HCT116 (cell line): ENCODE data around the gene GSDMA. TPM values are rescaled to one million over a fixed set of nuclear protein-coding genes. Genes with fewer than 3 reads are reported as not detected.

ENCODE experiments used
- ATAC-seq: fragments of 200-7000 bp; cut with Tn5 transposase; 2 replicates; pipeline ENCODE4 v1.9.1; 2020; ENCODE audit warnings: mild to moderate bottlenecking, moderate library complexity
- BruUV-seq: library from RNA; stranded (reverse); fragments of 400-500 nt; replicated peaks from 2 replicates; lab custom pipeline; 2021; lab: Mats Ljungman, UMichigan
- CTCF ChIA-PET: fragments of 300-600 bp; sonication (Branson Sonifier 250); formaldehyde crosslinking; loops from one replicate; lab custom pipeline; 2021; ENCODE audit warnings: antibody characterized with exemption; lab: Charles Lee
- POLR2A ChIA-PET: fragments of 300-600, 350-600 bp; sonication (Branson Sonifier 250); formaldehyde crosslinking; loops from one replicate; lab custom pipeline; 2021; ENCODE audit warnings: antibody characterized with exemption; lab: Charles Lee
- RAD21 ChIA-PET, 2 experiments: fragments of 300-600 bp; sonication (Branson Sonifier 250); formaldehyde crosslinking; loops; one replicate each; lab custom pipeline; 2023; ENCODE audit warnings: low total read pairs in 2 of 2; ENCODE audit not compliant: uncharacterized antibody in 2 of 2, unreplicated experiment in 2 of 2, low non-redundant PET in 1 of 2; lab: Charles Lee
- DNase-seq: peaks from one replicate; pipeline ENCODE4 v3.0.0-alpha.2; 2010; ENCODE audit warnings: low read depth, low spot score
- H2AFZ ChIP-seq: fragments of 200-600 bp; shearing (Covaris generic), sonication (generic); 2 replicates; pipeline ENCODE4 v1.6.1; 2017; ENCODE audit warnings: low read depth, mixed run types, mixed read lengths, antibody characterized with exemption, low read length; ENCODE audit not compliant: poor library complexity, severe bottlenecking
- H3K27ac ChIP-seq: 2 replicates; pipeline ENCODE4 v1.5.1; 2012; ENCODE audit warnings: low read depth, low read length
- H3K27me3 ChIP-seq: fragments of 200-600 bp; sonication (generic); 2 replicates; pipeline ENCODE4 v1.6.1; 2016; ENCODE audit warnings: mixed run types, low read length, mixed read lengths; ENCODE audit not compliant: insufficient read depth
- H3K36me3 ChIP-seq, 2 experiments: fragments of 200-500 bp in 1 of 2; fragments of 200-600 bp in 1 of 2; sonication (Bioruptor generic) in 1 of 2; sonication (generic) in 1 of 2; 2 replicates each; pipeline versions ENCODE4 v1.5.1 to v1.6.1; 2014 to 2016; ENCODE audit warnings: low read length in 2 of 2, inconsistent platforms in 1 of 2, mixed read lengths in 1 of 2, mixed run types in 1 of 2; ENCODE audit not compliant: insufficient read depth in 2 of 2, control insufficient read depth in 1 of 2
- H3K4me1 ChIP-seq, 2 experiments: fragments of 200-600 bp in 1 of 2; sonication (generic) in 1 of 2; 2 replicates each; pipeline versions ENCODE4 v1.5.1 to v1.6.1; 2012 to 2017; ENCODE audit warnings: low read length in 2 of 2, inconsistent platforms in 1 of 2, mild to moderate bottlenecking in 1 of 2, mixed read lengths in 1 of 2, mixed run types in 1 of 2, moderate library complexity in 1 of 2; ENCODE audit not compliant: insufficient read depth in 2 of 2, control insufficient read depth in 1 of 2
- H3K4me2 ChIP-seq: fragments of 200-600 bp; sonication (generic); 2 replicates; pipeline ENCODE4 v1.6.1; 2017; ENCODE audit warnings: mixed run types, low read length, mixed read lengths
- H3K4me3 ChIP-seq, 2 experiments: fragments of 200-600 bp in 1 of 2; sonication (generic) in 1 of 2; replicated peaks in 1 of 2; 2 replicates each; pipeline ENCODE4 v1.5.1; 2011 to 2016; ENCODE audit warnings: low read length in 2 of 2, control low read depth in 1 of 2, low read depth in 1 of 2, mild to moderate bottlenecking in 1 of 2, mixed read lengths in 1 of 2, mixed run types in 1 of 2
- H3K79me2 ChIP-seq: fragments of 200-600 bp; sonication (generic); 2 replicates; pipeline ENCODE4 v1.6.1; 2017; ENCODE audit warnings: mild to moderate bottlenecking, mixed run types, low read length, moderate library complexity, mixed read lengths; ENCODE audit not compliant: insufficient read depth
- H3K9ac ChIP-seq: fragments of 200-600 bp; sonication (generic); 2 replicates; pipeline ENCODE4 v1.6.1; 2016; ENCODE audit warnings: low read length, mixed read lengths
- H3K9me2 ChIP-seq: fragments of 200-600 bp; sonication (generic), shearing (Covaris generic); 2 replicates; pipeline ENCODE4 v1.6.1; 2017; ENCODE audit warnings: mixed run types, mild to moderate bottlenecking, moderate library complexity; ENCODE audit not compliant: insufficient read depth
- H3K9me3 ChIP-seq, 2 experiments: fragments of 200-500 bp in 1 of 2; fragments of 200-600 bp in 1 of 2; sonication (Bioruptor generic) in 1 of 2; sonication (generic) in 1 of 2; 2 replicates each; pipeline ENCODE4 v1.6.1; 2014 to 2017; ENCODE audit warnings: low read length in 2 of 2, mixed read lengths in 2 of 2, inconsistent platforms in 1 of 2, low read depth in 1 of 2, mild to moderate bottlenecking in 1 of 2, mixed run types in 1 of 2, moderate library complexity in 1 of 2; ENCODE audit not compliant: control insufficient read depth in 1 of 2, insufficient read depth in 1 of 2
- H4K20me1 ChIP-seq: fragments of 200-600 bp; sonication (generic), shearing (Covaris generic); 2 replicates; pipeline ENCODE4 v1.6.1; 2017; ENCODE audit warnings: mixed run types, mild to moderate bottlenecking, moderate library complexity; ENCODE audit not compliant: insufficient read depth
- CTCF ChIP-seq, 3 experiments: fragments of 200-600 bp in 1 of 3; sonication (generic) in 1 of 3; IDR thresholded peaks in 2 of 3; conservative IDR thresholded peaks in 1 of 3; 2 replicates each; pipeline ENCODE4 v1.5.1; 2012 to 2017; ENCODE audit warnings: low read depth in 2 of 3, low read length in 2 of 3, antibody characterized with exemption in 1 of 3, borderline replicate concordance in 1 of 3, control low read depth in 1 of 3, mild to moderate bottlenecking in 1 of 3, mixed read lengths in 1 of 3, mixed run types in 1 of 3, moderate library complexity in 1 of 3; ENCODE audit not compliant: insufficient read depth in 1 of 3
- EGR1 ChIP-seq: IDR thresholded peaks from 2 replicates; pipeline ENCODE4 v1.6.1; 2012; ENCODE audit warnings: low read depth
- ELF1 ChIP-seq: IDR thresholded peaks from 2 replicates; pipeline ENCODE4 v1.6.1; 2012; ENCODE audit warnings: low read depth, borderline replicate concordance
- RAD21 ChIP-seq: IDR thresholded peaks from 2 replicates; pipeline ENCODE4 v1.6.1; 2012; ENCODE audit warnings: low read depth, mild to moderate bottlenecking
- TCF7L2 ChIP-seq: IDR thresholded peaks from 2 replicates; pipeline ENCODE4 v1.7.0; 2011; ENCODE audit warnings: borderline replicate concordance, inconsistent platforms; ENCODE audit not compliant: insufficient read depth, insufficient read length; ENCODE audit errors: extremely low read depth
- intact Hi-C: fragments of 100-400 bp; cut with micrococcal nuclease; formaldehyde crosslinking; loops from 2 replicates; pipeline ENCODE4 v1.10.0; 2022
- total RNA-seq: library from RNA; stranded (reverse); gene quantifications from one replicate; pipeline ENCODE4 v1.2.1, GENCODE V29; 2021; ENCODE audit not compliant: unreplicated experiment

Gene GSDMA
- total RNA-seq, 1 experiment from 2014 or later: not detected

- peaks cover 2 to 20% of the 10 kb centered on the region in 2 experiments; a peak in 2 of 4 replicates for H3K4me1 ChIP-seq
- ChIA-PET CTCF (interaction anchor here (1.0 to 2.0 kb wide), 4 partner anchors 9 to 49 kb away, joined by 3 to 5 read pairs (median 4); partner anchors contain the start of gene MED24), RAD21 (no interaction called here), POLR2A (no interaction called here)
- H3K9me2 ChIP-seq: no peaks in the 10 kb centered on the region
- peaks cover 14 to 44% of the 10 kb centered on the region in 2 experiments; a peak in 3 of 4 replicates for H3K36me3 ChIP-seq
- H3K4me2 ChIP-seq: no peak overlapping the region
- TF ChIP-seq ELF1 (no peak), TCF7L2 (peak; percentile 53)
- intact Hi-C loops: loop anchor here (5.0 kb wide), 1 partner anchor 61 kb away; no protein-coding TSS in a partner anchor
- H3K4me3 ChIP-seq: no peak overlapping the region
- no peak for DNase-seq
- no peaks in the 10 kb centered on the region for H3K27me3 ChIP-seq
- peak overlapping the region; percentile 13; the same call in 1 of the 2 replicates for H3K27ac ChIP-seq
- no TSS peak for BruUV-seq
- H4K20me1 ChIP-seq: no peaks in the 10 kb centered on the region
- H3K9ac ChIP-seq: no peak overlapping the region
- ATAC-seq: no peak
- no peaks in the 10 kb centered on the region for H3K79me2 ChIP-seq
- no peak overlapping the region for H2AFZ ChIP-seq
- no peaks in the 10 kb centered on the region for H3K9me3 ChIP-seq
Observed at GRCh38 chr17:40025991-40026815, 63.4 kb downstream of the GSDMA start.

- H3K27ac ChIP-seq: peak overlapping the region; percentile 13; the same call in 1 of the 2 replicates
- no TSS peak for BruUV-seq
- peaks cover 2 to 15% of the 10 kb centered on the region in 2 experiments; a peak in 2 of 4 replicates for H3K4me1 ChIP-seq
Observed at GRCh38 chr17:40026816-40027613, 64.2 kb downstream of the GSDMA start.

More at GRCh38 chr17:40026816-40027613, 64.2 kb downstream of the GSDMA start:
- no peak overlapping the region for H3K4me2 ChIP-seq
- no peaks in the 10 kb centered on the region for H3K9me2 ChIP-seq
- no peak overlapping the region for H3K9ac ChIP-seq
- ATAC-seq: peak; percentile 98
- no peaks in the 10 kb centered on the region for H3K79me2 ChIP-seq
- H3K27me3 ChIP-seq: no peaks in the 10 kb centered on the region
- H4K20me1 ChIP-seq: no peaks in the 10 kb centered on the region
- H3K4me3 ChIP-seq: no peak overlapping the region
- peak; percentile 73 for TF ChIP-seq RAD21
- no peak for TF ChIP-seq EGR1
- peak; percentile 72 to 89 (median 87) for TF ChIP-seq CTCF (IDR thresholded peaks at IDR 0.05 in 2 of 3, conservative IDR thresholded peaks at IDR 0.05 in 1 of 3; ENCODE audit: borderline replicate concordance in 1 of 3, insufficient read depth in 1 of 3, low read depth in 2 of 3, low read length in 2 of 3)
- H3K36me3 ChIP-seq: peaks cover 16 to 40% of the 10 kb centered on the region in 2 experiments; a peak in 3 of 4 replicates
- H3K9me3 ChIP-seq: no peaks in the 10 kb centered on the region
- ChIA-PET POLR2A (no interaction called here), RAD21 (no interaction called here), CTCF (interaction anchor here (0.8 to 2.0 kb wide), 11 partner anchors 9 to 154 kb away, joined by 3 to 12 read pairs (median 4); partner anchors contain the start of gene MED24)
- no peak overlapping the region for H2AFZ ChIP-seq
- intact Hi-C loops: loop anchor here (1.0 to 5.0 kb wide), 2 partner anchors 60 to 68 kb away; no protein-coding TSS in a partner anchor
- DNase-seq: peak; percentile 50
